HG03159 (cell line): ENCODE data around the gene PHLDB1.
"Not testable (repeated sequence)": the region's sequence is repeated elsewhere in the genome, so short reads cannot be mapped to it uniquely, and the experiment has no call there.

Experiments used
- ATAC-seq: cut with Tn5 transposase; IDR thresholded peaks from one replicate; pipeline ENCODE4 v1.9.1; 2021; ENCODE audit warnings: mild to moderate bottlenecking, moderate library complexity; ENCODE audit not compliant: unreplicated experiment

Gene PHLDB1

DNA sequence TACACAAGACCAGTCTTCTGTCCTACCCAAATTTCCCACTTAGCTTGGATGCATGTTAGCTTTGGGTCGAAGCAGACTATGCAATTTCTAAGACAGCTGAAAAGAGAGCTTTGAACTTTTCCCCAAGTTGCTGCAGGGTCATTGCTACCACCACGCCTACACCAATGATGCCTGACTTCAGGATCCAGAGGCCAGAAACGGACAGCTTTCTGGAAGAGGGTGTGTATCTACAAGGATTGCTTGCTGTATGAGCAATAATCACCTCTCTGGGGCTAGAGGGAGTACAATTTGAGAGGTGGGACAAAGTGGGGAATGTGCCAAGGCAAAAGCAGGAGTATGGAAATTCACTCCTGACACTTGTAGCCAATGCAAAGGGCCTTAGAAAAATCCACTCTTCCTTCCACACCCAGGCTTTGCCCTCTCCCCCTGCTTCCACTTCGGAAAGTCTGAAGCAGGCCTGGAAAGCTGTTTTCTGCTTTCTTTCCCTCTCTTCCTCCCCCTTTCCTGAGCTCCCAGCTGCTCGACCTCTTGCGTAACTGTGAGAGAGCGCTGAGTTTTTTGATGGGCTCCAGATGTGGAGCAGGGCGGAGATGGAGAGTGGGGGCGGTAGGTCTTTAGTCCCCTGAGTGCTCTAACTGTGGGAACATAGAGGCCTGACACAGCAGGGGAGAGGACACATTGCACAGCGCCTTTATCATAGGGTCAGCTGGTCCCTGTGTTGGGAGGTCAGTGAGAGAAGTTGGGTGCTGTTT lies 2.1 kb upstream of the PHLDB1 start:
- no peak for ATAC-seq

- no peak for ATAC-seq
Observed at GRCh38 chr11:118606157-118606843, 1.1 kb upstream of the PHLDB1 start.

GRCh38 chr11:118606844-118607228 lies 579 bp upstream of the PHLDB1 start:
- ATAC-seq, result no peak

GRCh38 chr11:118608360-118609227 lies 1.2 kb downstream of the PHLDB1 start:
- ATAC-seq, result no peak

DNA sequence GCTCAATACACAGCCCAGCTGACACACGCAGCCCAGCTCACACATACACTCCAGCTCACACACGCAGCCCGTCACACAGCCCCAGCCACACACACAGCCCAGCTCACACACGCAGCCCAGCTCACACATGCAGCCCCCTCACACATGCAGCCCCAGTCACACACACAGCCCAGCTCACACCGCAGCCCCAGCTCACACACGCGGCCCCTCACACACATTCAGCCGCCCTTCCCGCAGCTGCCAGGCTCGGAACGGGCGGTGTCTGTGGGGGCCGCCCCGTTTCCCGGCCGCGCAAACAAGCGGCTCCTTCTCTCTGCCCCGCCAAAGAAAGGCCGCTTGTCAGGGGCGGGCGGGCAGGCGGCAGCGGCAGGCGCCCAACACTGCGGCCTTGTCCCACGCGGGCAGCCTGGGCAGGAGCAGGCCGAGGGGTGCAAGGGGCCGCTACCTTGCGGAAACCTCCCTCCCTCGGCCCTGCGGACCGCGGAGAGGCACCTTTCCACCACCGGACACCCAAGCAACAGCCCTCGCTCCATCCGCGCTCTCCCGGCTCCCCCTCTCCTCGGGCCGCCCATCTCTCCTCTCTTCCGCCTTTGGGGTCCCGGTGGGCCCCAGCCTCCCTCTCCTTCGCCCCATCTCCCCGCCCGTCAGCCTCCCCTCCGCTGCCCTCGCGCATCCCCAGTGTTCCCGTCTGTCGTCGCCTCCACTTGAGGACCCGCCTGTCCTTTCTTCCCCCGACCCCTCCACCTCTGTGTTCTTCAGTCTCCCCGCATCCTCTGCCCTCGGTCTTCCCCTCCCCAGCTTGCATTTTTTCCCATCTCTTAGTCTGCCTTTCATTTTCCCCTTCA lies 2.2 kb downstream of the PHLDB1 start:
- ATAC-seq, result no peak

DNA sequence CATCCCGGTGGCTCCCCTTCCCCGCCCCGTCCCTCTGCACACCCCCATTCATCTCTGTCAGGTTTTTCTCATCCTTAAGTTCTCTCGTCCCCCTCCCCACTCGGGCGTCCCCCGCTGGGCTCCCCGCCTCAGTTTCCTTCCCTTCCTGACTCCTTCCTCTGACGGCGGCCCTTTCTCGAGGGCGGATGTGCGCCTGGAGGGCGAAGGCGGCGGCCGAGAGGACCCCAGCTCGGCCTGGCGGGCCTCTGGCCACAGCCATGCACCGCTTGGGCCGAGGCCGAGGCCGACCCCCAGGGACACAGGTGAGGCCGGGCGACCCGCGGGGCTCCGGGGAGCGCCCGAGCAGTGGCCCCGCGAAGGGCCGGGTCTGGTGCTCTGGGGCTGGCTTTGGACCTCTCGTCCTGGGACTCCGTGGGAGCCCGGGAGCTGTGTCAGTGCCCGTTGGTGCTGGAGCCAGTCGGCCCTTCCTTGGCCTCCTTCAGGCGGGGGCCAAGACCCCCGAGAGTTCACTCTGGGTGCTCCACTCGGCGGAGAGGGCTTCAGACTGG lies 2.9 kb downstream of the PHLDB1 start:
- ATAC-seq, result no peak

DNA sequence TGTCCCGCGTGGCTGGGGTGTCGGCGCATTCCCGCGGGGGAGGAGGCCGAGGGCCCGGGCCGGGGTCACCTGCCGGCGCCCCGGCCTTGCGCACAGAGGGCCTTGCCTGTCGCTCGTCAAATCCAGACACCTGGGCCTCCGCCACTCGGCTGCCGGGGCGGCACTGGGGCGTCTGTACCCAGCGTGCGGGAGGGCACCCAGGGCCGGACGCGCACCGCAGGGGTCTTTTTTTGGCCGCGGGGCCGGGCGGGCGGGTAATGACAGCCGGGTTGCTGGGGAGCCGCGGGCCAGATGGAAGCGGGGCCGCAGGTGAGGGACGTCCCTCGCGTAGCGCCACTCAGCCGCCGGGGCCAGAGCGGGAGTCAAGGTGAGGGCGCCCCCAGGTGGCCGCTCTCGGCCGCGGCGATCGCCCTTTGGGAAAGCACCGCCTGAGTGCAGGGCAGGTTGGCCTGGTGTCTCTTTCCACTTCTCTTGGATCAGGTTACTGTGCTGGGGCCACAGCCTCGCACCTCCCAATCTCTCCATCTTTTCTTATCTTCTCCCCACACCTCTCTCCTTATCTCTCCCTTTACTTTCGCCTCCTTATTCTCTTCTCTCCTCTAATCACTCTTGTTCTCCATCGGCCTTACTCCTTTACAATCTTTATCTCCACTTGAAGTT lies 3.5 kb downstream of the PHLDB1 start:
- peak; percentile 55 for ATAC-seq

GRCh38 chr11:118611433-118611795 lies 4.0 kb downstream of the PHLDB1 start:
- ATAC-seq, result not testable (repeated sequence)

GRCh38 chr11:118612378-118612777 lies 5.0 kb downstream of the PHLDB1 start:
- ATAC-seq, result no peak

- ATAC-seq, result no peak
Observed at GRCh38 chr11:118614511-118614910, 7.1 kb downstream of the PHLDB1 start.

DNA sequence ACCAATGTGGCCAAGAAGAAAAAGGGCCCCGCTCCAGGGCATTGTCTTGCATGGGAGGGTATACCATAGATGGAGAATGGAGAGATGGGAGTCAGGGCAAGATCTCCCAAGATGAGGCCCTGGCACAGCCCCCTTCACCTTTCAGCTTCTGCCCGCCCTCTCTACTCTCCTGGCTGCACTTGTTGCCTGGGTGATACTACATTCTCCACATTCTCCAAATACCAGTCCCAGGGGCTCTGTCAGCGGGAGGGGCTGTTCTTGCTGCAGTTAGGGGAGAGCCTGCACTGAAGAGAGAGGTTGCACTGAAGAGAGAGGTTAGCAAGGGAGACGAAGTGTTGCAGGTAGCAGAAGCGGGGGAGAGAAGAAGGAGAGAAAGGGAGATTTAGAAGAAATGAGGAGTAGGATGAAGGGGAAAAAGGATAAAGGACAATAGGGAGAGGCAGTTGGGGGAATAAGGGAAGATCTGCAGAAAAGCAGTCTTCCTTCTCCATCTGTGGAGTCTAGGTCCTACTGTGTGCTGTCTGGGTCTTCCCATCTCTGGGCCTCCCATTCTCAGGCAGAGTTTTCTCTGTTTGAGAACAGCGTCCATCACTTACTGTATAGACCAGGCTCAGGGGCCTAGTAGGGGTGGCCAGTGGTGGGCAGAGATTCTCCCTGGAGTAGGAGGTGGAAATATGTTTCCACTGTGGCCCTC lies 8.0 kb downstream of the PHLDB1 start:
- ATAC-seq, result no peak

DNA sequence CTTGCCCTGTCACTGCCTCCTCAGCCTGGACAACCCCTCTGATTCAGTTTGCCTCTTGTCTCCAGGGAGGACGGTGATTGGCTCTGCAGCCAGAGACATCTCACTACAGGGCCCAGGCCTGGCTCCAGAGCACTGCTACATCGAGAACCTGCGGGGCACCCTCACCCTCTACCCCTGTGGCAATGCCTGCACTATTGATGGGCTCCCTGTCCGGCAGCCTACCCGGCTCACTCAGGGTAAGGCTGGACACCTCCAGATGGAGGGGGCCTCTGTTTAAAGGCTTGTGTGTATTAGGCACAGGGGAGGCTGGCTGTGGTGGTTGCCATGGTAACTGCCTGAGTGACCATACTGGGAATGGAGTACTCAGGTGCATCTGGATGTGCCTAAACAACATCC lies 8.6 kb downstream of the PHLDB1 start:
- no peak for ATAC-seq

DNA sequence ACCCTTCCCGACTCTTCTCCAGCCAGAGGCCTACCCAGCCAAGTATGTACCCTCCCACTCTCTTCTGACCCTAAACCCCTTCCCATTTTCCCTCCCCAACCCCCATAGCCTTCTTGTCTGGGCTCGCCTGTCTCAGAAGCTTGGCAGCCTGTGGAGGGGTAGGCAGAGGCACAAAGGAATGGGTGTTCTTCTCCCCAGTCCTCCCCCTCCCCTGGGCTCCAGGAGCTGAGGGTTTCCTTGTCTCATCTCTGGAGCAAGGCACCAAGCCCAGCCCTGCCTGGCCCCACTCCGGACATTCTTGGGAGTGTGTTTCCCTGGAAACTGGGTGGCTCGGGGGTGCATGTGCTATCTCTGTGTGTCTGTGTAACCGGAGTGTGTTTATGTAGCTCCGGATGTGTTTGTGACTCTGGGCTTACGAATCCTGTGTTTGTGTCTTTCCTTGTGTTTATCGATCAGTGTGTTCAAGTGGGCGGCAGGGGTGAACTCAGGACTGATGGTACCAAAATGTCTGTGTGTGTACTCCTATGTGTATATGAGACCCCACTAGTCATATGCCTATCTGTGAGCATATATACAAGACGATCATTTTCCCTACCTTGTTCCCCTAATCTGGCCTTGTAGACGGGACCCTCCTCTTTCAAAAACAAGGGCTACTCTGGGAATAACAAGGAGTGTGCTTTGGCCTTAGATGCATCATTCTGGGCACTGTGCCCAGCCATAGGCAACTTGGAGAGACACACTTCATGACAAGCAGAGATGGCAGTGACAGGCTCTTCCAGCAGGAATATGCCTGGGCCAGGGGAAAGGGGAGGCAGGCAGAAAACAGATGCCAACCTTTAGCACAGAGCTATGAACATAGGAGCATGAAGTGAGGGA lies 10.9 kb downstream of the PHLDB1 start:
- no peak for ATAC-seq

GRCh38 chr11:118618991-118619375 lies 11.6 kb downstream of the PHLDB1 start:
- no peak for ATAC-seq

- ATAC-seq, result no peak
Observed at GRCh38 chr11:118619444-118620197, 12.2 kb downstream of the PHLDB1 start.

DNA sequence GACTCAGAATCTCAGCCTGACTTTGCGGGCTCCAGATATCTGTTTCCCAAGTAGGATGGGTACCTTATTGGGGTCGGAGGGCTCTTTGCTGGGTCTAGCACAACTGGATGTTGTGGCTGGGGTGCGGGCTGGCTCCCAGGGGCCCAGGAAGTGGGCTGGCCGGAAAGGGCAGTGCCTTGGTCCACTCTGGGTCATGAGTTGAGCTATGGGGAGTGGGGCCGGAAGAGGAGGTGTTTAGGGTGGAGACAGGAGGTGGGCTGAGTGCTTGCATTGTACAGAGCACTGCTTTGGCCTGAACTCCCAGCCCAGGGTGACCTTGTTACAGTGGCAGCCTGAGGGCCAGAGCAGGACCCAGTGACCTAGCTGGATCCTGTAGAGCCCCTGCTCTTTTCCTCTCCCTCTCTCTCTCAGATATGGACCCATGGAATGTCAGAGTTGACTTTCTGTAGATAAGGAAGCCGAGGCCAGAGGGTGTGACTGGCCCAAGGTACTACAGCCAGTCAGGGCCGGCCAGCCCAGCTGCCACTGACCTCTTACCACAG lies 13.2 kb downstream of the PHLDB1 start:
- ATAC-seq, result no peak

GRCh38 chr11:118621071-118621783 lies 13.8 kb downstream of the PHLDB1 start:
- ATAC-seq, result no peak
